B cell (primary cell): ENCODE results near the gene ARL3. TPM values are rescaled to one million over a fixed set of nuclear protein-coding genes. Genes with fewer than 3 reads are reported as not detected.

Experiments
- ATAC-seq: fragments of 200-7000 bp; cut with Tn5 transposase; one replicate; pipeline ENCODE4 v1.10.0; 2021; ENCODE audit warnings: low read depth, mild to moderate bottlenecking, moderate number of reproducible peaks, moderate library complexity
- CTCF ChIA-PET: fragments of 350-600 bp; sonication (Branson Sonifier 250); formaldehyde crosslinking; loops from one replicate; lab custom pipeline; 2021; ENCODE audit warnings: antibody characterized with exemption, inconsistent platforms; lab: Charles Lee
- POLR2A ChIA-PET: fragments of 350-600 bp; sonication (Branson Sonifier 250); formaldehyde crosslinking; loops from one replicate; lab custom pipeline; 2021; ENCODE audit warnings: antibody characterized with exemption; lab: Charles Lee
- DNase-seq: peaks from one replicate; pipeline ENCODE4 v3.0.0; 2013
- H2AFZ ChIP-seq: 2 replicates; pipeline ENCODE4 v1.6.1; 2012; ENCODE audit warnings: mild to moderate bottlenecking, low read depth, low read length; ENCODE audit not compliant: insufficient read depth, poor library complexity, severe bottlenecking
- H3K27ac ChIP-seq, 2 donors: 1 replicate in 1 of 2; 2 replicates in 1 of 2; pipeline ENCODE4 v1.5.1; 2012 to 2013; ENCODE audit warnings: low read length in 2 of 2, mild to moderate bottlenecking in 2 of 2, moderate library complexity in 1 of 2
- H3K27me3 ChIP-seq, 4 experiments: fragments of 200-600 bp in 1 of 4; sonication (generic) in 1 of 4; replicated peaks in 1 of 4; 1 replicate in 2 of 4; 2 replicates in 2 of 4; pipeline versions ENCODE4 v1.6.1 to v1.7.0; 2013 to 2016; ENCODE audit warnings: low read length in 3 of 4, mild to moderate bottlenecking in 2 of 4, mixed read lengths in 1 of 4, moderate library complexity in 1 of 4; ENCODE audit not compliant: insufficient read depth in 4 of 4, control insufficient read depth in 3 of 4; ENCODE audit errors: control extremely low read depth in 1 of 4
- H3K36me3 ChIP-seq, 2 experiments: replicated peaks in 1 of 2; 1 replicate in 1 of 2; 2 replicates in 1 of 2; pipeline versions ENCODE4 v1.6.1 to v1.7.1; 2013; ENCODE audit warnings: low read length in 1 of 2; ENCODE audit not compliant: insufficient read depth in 2 of 2, control insufficient read depth in 1 of 2; ENCODE audit errors: control extremely low read depth in 1 of 2, extremely low read depth in 1 of 2
- H3K4me1 ChIP-seq, 2 donors: fragments of 200-600 bp in 1 of 2; sonication (generic) in 1 of 2; 1 replicate in 1 of 2; 2 replicates in 1 of 2; pipeline versions ENCODE4 v1.5.1 to v1.6.1; 2013 to 2017; ENCODE audit warnings: low read length in 2 of 2; ENCODE audit not compliant: control insufficient read depth in 2 of 2, insufficient read depth in 2 of 2
- H3K4me2 ChIP-seq: replicated peaks from 2 replicates; pipeline ENCODE3; 2012; ENCODE audit warnings: mild to moderate bottlenecking, low read depth, low read length; ENCODE audit not compliant: poor library complexity, severe bottlenecking
- H3K4me3 ChIP-seq, 5 experiments: fragments of 200-600 bp in 1 of 5; sonication (generic) in 1 of 5; 1 replicate in 3 of 5; 2 replicates in 2 of 5; pipeline versions ENCODE4 v1.5.1 to v1.7.0; 2011 to 2016; ENCODE audit warnings: low read length in 4 of 5, mild to moderate bottlenecking in 4 of 5, low read depth in 2 of 5, control low read depth in 1 of 5, moderate library complexity in 1 of 5; ENCODE audit not compliant: insufficient read depth in 1 of 5; ENCODE audit errors: control extremely low read depth in 1 of 5, extremely low read depth in 1 of 5
- H3K79me2 ChIP-seq: fragments of 200-600 bp; sonication (generic); one replicate; pipeline ENCODE4 v1.6.0; 2016; ENCODE audit warnings: low read length; ENCODE audit not compliant: control insufficient read depth, insufficient read depth
- H3K9ac ChIP-seq: fragments of 200-600 bp; sonication (generic); 2 replicates; pipeline ENCODE4 v1.6.1; 2017; ENCODE audit warnings: mild to moderate bottlenecking, low read length, moderate library complexity
- H3K9me3 ChIP-seq, 3 donors: one replicate each; pipeline versions ENCODE4 v1.6.1 to v1.7.1; 2013; ENCODE audit warnings: low read length in 2 of 3; ENCODE audit not compliant: control insufficient read depth in 2 of 3, insufficient read depth in 1 of 3; ENCODE audit errors: control extremely low read depth in 1 of 3
- H4K20me1 ChIP-seq: 2 replicates; pipeline ENCODE4 v1.6.0; 2012; ENCODE audit warnings: mild to moderate bottlenecking, low read length; ENCODE audit not compliant: insufficient read depth, control insufficient read depth, poor library complexity, severe bottlenecking
- H3K27ac Mint-ChIP-seq: one replicate; pipeline ENCODE4 v1.8.0; 2021; ENCODE audit warnings: mixed read lengths
- H3K27me3 Mint-ChIP-seq: one replicate; pipeline ENCODE4 v1.8.0; 2021; ENCODE audit warnings: mixed read lengths
- H3K4me1 Mint-ChIP-seq: one replicate; pipeline ENCODE4 v1.8.0; 2021; ENCODE audit warnings: mixed read lengths
- H3K4me3 Mint-ChIP-seq: one replicate; pipeline ENCODE4 v1.8.0; 2021; ENCODE audit warnings: mixed read lengths
- H3K9me3 Mint-ChIP-seq: one replicate; pipeline ENCODE4 v1.8.0; 2022; ENCODE audit warnings: mixed read lengths; ENCODE audit not compliant: insufficient read depth
- EZH2 ChIP-seq: IDR thresholded peaks from 2 replicates; pipeline ENCODE4 v1.6.1; 2012; ENCODE audit warnings: borderline replicate concordance, low read depth, mild to moderate bottlenecking, moderate library complexity, low read length; ENCODE audit not compliant: insufficient read depth, poor library complexity, severe bottlenecking
- WGBS: methylation state at CpG from one replicate; pipeline ENCODE4 v1.1.5; 2013; ENCODE audit warnings: missing lambda C conversion rate; ENCODE audit not compliant: insufficient coverage; 5-methylcytosine and 5-hydroxymethylcytosine counted together
- intact Hi-C: fragments of 100-400 bp; cut with micrococcal nuclease; formaldehyde crosslinking; loops from one replicate; pipeline ENCODE4 v1.10.0; 2022
- polyA plus RNA-seq: library from polyadenylated mRNA; depleted of rRNA; stranded (reverse); fragments of >200 nt; gene quantifications from 2 replicates; pipeline ENCODE4 v1.2.3, GENCODE V29; 2012
- total RNA-seq, 2 donors: library from RNA; stranded (reverse); fragments of 120-200 nt in 1 of 2; gene quantifications; 1 replicate in 1 of 2; 2 replicates in 1 of 2; pipeline versions ENCODE4 v1.2.3 to v1.2.4, GENCODE V29; 2013 to 2022
- TF ChIP-seq, protein P1 (sequence below): fragments of 200-600 bp; IDR thresholded peaks from one replicate; pipeline ENCODE4 v1.8.0; 2022; ENCODE audit warnings: antibody characterized with exemption, mild to moderate bottlenecking

The ARL3 gene
- total and polyA plus RNA-seq, 2 donors (not counting 1 experiment from before 2014, with no cell fraction given): 0.91 to 5.5 TPM

GRCh38 chr10:102650655-102651454, 63.3 kb downstream of the ARL3 start:
- Histone ChIP-seq H3K4me2 (peak overlapping the region; percentile 94), H3K27me3 (no peaks in the 10 kb centered on the region), H3K9me3 (no peaks in the 10 kb centered on the region), H3K79me2 (peaks cover 90% of the 10 kb centered on the region), H3K4me3 (peak overlapping the region in 1 of 5 experiments; percentile 29), H4K20me1 (peaks cover 90% of the 10 kb centered on the region), H3K4me1 (peaks cover 78 to 81% of the 10 kb centered on the region in 2 donors), H2AFZ (no peak overlapping the region), H3K36me3 (peaks cover 1 to 23% of the 10 kb centered on the region in 2 experiments), H3K9ac (peak overlapping the region; percentile 41), H3K27ac (peak overlapping the region; percentile 70 to 90)
- Mint-ChIP-seq H3K9me3 (no peaks in the 10 kb centered on the region), H3K27me3 (no peaks in the 10 kb centered on the region), H3K4me1 (peaks cover 84% of the 10 kb centered on the region), H3K27ac (peak overlapping the region; percentile 98), H3K4me3 (peak overlapping the region; percentile 90)
- no peak for ATAC-seq
- ChIA-PET POLR2A (interaction anchor here (0.5 to 1.8 kb wide), 2 partner anchors 9 to 551 kb away, joined by 4 to 13 read pairs; no protein-coding TSS in a partner anchor), CTCF (interaction anchor here (1.3 kb wide), 2 partner anchors 9 to 32 kb away, joined by 3 read pairs; no protein-coding TSS in a partner anchor)
- TF ChIP-seq EZH2: no peak
- TF ChIP-seq, protein P1, sequence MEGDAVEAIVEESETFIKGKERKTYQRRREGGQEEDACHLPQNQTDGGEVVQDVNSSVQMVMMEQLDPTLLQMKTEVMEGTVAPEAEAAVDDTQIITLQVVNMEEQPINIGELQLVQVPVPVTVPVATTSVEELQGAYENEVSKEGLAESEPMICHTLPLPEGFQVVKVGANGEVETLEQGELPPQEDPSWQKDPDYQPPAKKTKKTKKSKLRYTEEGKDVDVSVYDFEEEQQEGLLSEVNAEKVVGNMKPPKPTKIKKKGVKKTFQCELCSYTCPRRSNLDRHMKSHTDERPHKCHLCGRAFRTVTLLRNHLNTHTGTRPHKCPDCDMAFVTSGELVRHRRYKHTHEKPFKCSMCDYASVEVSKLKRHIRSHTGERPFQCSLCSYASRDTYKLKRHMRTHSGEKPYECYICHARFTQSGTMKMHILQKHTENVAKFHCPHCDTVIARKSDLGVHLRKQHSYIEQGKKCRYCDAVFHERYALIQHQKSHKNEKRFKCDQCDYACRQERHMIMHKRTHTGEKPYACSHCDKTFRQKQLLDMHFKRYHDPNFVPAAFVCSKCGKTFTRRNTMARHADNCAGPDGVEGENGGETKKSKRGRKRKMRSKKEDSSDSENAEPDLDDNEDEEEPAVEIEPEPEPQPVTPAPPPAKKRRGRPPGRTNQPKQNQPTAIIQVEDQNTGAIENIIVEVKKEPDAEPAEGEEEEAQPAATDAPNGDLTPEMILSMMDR: no peak
- intact Hi-C loops: no loop called here
- DNase-seq: peak; percentile 49
- WGBS: 58% methylated on average over 8 of the region's 11 CpGs
